HG02623 (cell line): ENCODE results near the gene TRIAP1.
"Not testable (repeated sequence)": the region's sequence is repeated elsewhere in the genome, so short reads cannot be mapped to it uniquely, and the experiment has no call there.

Source experiments
- ATAC-seq: cut with Tn5 transposase; IDR thresholded peaks from one replicate; pipeline ENCODE4 v1.9.1; 2021; ENCODE audit warnings: moderate library complexity; ENCODE audit not compliant: unreplicated experiment

TRIAP1 gene

GRCh38 chr12:120445911-120446843 lies at the start of gene TRIAP1, which contains the start of gene GATC:
Gene TRIAP1, minus strand, starts transcription at chr12:120446384. Its CDS starts 12 bp downstream, at chr12:120446372.
Gene GATC, plus strand, starts transcription at chr12:120446444. Its CDS starts 37 bp downstream, at chr12:120446481.
- peak; percentile 74 for ATAC-seq

- no peak for ATAC-seq
Measured at GRCh38 chr12:120495186-120495730, 49.1 kb upstream of the TRIAP1 start.

- no peak for ATAC-seq
Measured at GRCh38 chr12:120490833-120491512, 44.8 kb upstream of the TRIAP1 start.

- no peak for ATAC-seq
Measured at GRCh38 chr12:120490325-120490724, 44.1 kb upstream of the TRIAP1 start.

- no peak for ATAC-seq
Measured at GRCh38 chr12:120489018-120489417, 42.8 kb upstream of the TRIAP1 start.

GRCh38 chr12:120488057-120488640 lies 42.0 kb upstream of the TRIAP1 start:
- ATAC-seq: no peak

- not testable (repeated sequence) for ATAC-seq
Measured at GRCh38 chr12:120487552-120487951, 41.4 kb upstream of the TRIAP1 start.

GRCh38 chr12:120485961-120486881 lies 40.0 kb upstream of the TRIAP1 start:
- no peak for ATAC-seq

GRCh38 chr12:120483621-120484020 lies 37.4 kb upstream of the TRIAP1 start:
- no peak for ATAC-seq

GRCh38 chr12:120481022-120481767 lies 35.0 kb upstream of the TRIAP1 start:
- ATAC-seq: no peak

- no peak for ATAC-seq
Measured at GRCh38 chr12:120480211-120480610, 34.0 kb upstream of the TRIAP1 start.

GRCh38 chr12:120479458-120479857 lies 33.3 kb upstream of the TRIAP1 start:
- ATAC-seq: no peak

GRCh38 chr12:120475643-120476042 lies 29.5 kb upstream of the TRIAP1 start:
- ATAC-seq: no peak

GRCh38 chr12:120474616-120474960 lies 28.4 kb upstream of the TRIAP1 start:
- ATAC-seq: no peak

- no peak for ATAC-seq
Measured at GRCh38 chr12:120473807-120474615, 27.8 kb upstream of the TRIAP1 start.

GRCh38 chr12:120472521-120472920 lies 26.3 kb upstream of the TRIAP1 start:
- ATAC-seq: no peak

- peak; percentile 5 for ATAC-seq
Measured at GRCh38 chr12:120470150-120470784, 24.1 kb upstream of the TRIAP1 start.

- ATAC-seq: peak; percentile 64
Measured at GRCh38 chr12:120469450-120470149, 23.4 kb upstream of the TRIAP1 start, which contains the start of gene SRSF9. Gene SRSF9, minus strand, starts transcription at chr12:120469748. Its CDS starts 139 bp downstream, at chr12:120469609.
